HCT116 (cell line): ENCODE measurements around the gene GALNT17.

Source experiments
- POLR2AphosphoS5 ChIP-seq: IDR thresholded peaks from 2 replicates; pipeline ENCODE4 v1.6.1; 2011; ENCODE audit warnings: mild to moderate bottlenecking, low read depth, low read length, moderate library complexity
- REST ChIP-seq: IDR thresholded peaks from 2 replicates; pipeline ENCODE4 v1.6.1; 2012; ENCODE audit warnings: low read depth
- TF ChIP-seq, protein P1 (sequence below): IDR thresholded peaks from 2 replicates; pipeline ENCODE4 v1.6.1; 2012

GRCh38 chr7:71385330-71385729 is 253.4 kb downstream of the GALNT17 start:
- TF ChIP-seq POLR2AphosphoS5 = no peak
- no peak for TF ChIP-seq REST
- TF ChIP-seq, protein P1, sequence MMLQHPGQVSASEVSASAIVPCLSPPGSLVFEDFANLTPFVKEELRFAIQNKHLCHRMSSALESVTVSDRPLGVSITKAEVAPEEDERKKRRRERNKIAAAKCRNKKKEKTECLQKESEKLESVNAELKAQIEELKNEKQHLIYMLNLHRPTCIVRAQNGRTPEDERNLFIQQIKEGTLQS = no peak
